Measurements from ENCODE around the gene TTR. TPM values are rescaled to one million over a fixed set of nuclear protein-coding genes. Genes with fewer than 3 reads are reported as not detected.

TTR gene
- total and polyA plus RNA-seq, 2 of the 4 experiments (the other 2 are of a cell fraction): not detected

DNA sequence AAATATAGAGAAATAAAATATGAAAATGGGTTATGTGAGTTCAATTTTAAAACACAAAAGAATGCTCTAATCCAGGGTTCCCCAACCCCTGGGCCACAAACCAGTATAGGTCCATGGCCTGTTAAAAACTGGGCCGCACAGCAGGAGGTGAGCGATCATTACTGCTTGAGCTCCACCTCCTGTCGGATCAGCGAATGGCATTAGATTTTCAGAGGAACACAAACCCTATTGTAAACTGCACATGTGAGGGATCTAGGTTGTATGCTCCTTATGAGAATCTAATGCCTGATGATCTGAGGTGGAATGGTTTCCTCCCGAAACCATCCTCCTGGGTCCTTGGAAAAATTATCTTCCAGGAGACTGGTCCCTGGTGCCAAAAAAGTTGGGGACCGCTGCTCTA is 34.7 kb downstream of the TTR start:
- ChIA-PET CTCF (no interaction called here), POLR2A (ENCODE audit: unreplicated experiment) (no interaction called here)
- TF ChIP-seq MAFK (IDR thresholded peaks at IDR 0.05; ENCODE audit: low read depth, low read length) (no peak), RAD21 (IDR thresholded peaks at IDR 0.05; ENCODE audit: low read length) (no peak), NFE2L2 (IDR thresholded peaks at IDR 0.05; ENCODE audit: low read depth, low read length) (no peak), RFX5 (IDR thresholded peaks at IDR 0.05; ENCODE audit: low read depth, low read length) (no peak), SMC3 (IDR thresholded peaks at IDR 0.05; ENCODE audit: low read depth, low read length) (no peak), MXI1 (IDR thresholded peaks at IDR 0.05; ENCODE audit: borderline replicate concordance, low read depth, low read length) (no peak), RCOR1 (IDR thresholded peaks at IDR 0.05; ENCODE audit: insufficient replicate concordance, low read length) (no peak), CEBPB (IDR thresholded peaks at IDR 0.05; ENCODE audit: low read depth, low read length) (no peak), BHLHE40 (IDR thresholded peaks at IDR 0.05; ENCODE audit: low read depth, low read length) (no peak), ELK1 (IDR thresholded peaks at IDR 0.05; ENCODE audit: borderline replicate concordance, low read depth, low read length) (no peak), USF2 (IDR thresholded peaks at IDR 0.05; ENCODE audit: low read depth, low read length) (no peak), MAZ (IDR thresholded peaks at IDR 0.05; ENCODE audit: borderline replicate concordance, low read depth, low read length) (no peak), POLR2A (IDR thresholded peaks at IDR 0.05; ENCODE audit: low read depth, low read length) (no peak), FOS (IDR thresholded peaks at IDR 0.05; ENCODE audit: low read depth, low read length) (no peak), CHD1 (IDR thresholded peaks at IDR 0.05; ENCODE audit: low read depth, low read length) (no peak)
- TF ChIP-seq, protein P1, sequence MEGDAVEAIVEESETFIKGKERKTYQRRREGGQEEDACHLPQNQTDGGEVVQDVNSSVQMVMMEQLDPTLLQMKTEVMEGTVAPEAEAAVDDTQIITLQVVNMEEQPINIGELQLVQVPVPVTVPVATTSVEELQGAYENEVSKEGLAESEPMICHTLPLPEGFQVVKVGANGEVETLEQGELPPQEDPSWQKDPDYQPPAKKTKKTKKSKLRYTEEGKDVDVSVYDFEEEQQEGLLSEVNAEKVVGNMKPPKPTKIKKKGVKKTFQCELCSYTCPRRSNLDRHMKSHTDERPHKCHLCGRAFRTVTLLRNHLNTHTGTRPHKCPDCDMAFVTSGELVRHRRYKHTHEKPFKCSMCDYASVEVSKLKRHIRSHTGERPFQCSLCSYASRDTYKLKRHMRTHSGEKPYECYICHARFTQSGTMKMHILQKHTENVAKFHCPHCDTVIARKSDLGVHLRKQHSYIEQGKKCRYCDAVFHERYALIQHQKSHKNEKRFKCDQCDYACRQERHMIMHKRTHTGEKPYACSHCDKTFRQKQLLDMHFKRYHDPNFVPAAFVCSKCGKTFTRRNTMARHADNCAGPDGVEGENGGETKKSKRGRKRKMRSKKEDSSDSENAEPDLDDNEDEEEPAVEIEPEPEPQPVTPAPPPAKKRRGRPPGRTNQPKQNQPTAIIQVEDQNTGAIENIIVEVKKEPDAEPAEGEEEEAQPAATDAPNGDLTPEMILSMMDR (conservative IDR thresholded peaks at IDR 0.05; ENCODE audit: low read depth, low read length): no peak
- no peak overlapping the region for H3K27ac ChIP-seq (ENCODE audit: insufficient read depth, low read length)
- H3K79me1 ChIP-seq (ENCODE audit: low read depth in 1 of 2, low read length in 2 of 2): no peaks in the 10 kb centered on the region
- H3K18ac ChIP-seq (ENCODE audit: low read depth, low read length): no peak overlapping the region
- dilution Hi-C loops (cut with HindIII; ENCODE audit: low sequenced_read_pairs, unreplicated experiment): no loop called here
- no peak overlapping the region for H3K23ac ChIP-seq (ENCODE audit: low read depth, low read length)
- intact Hi-C loops (cut with micrococcal nuclease): no loop called here
- H3K36me3 ChIP-seq (ENCODE audit: control insufficient read depth, insufficient read depth, low read length): no peaks in the 10 kb centered on the region
- H3K9ac ChIP-seq (ENCODE audit: low read depth, low read length): no peak overlapping the region
- no peak overlapping the region for H3K4me2 ChIP-seq (ENCODE audit: low read depth, low read length)
- H3K27me3 ChIP-seq (ENCODE audit: control insufficient read depth, insufficient read depth, low read length): no peaks in the 10 kb centered on the region
- no peak overlapping the region for H2AK5ac ChIP-seq (ENCODE audit: low read depth, low read length)
- no peak overlapping the region for H3K4ac ChIP-seq (ENCODE audit: low read depth, low read length)
- H3K4me3 ChIP-seq (ENCODE audit: insufficient read depth, low read depth, low read length): no peak overlapping the region
- no peaks in the 10 kb centered on the region for H4K20me1 ChIP-seq (ENCODE audit: insufficient read depth, low read length)
- no peak overlapping the region for H3K14ac ChIP-seq (replicated peaks; ENCODE audit: low read depth, low read length)
- DNase-seq (no peak), ATAC-seq (ENCODE audit: low read depth) (no peak)
- BruUV-seq (replicated peaks): no TSS peak
- H2BK120ac ChIP-seq (ENCODE audit: low read depth, low read length): no peak overlapping the region
- no peak overlapping the region for H2AFZ ChIP-seq (replicated peaks; ENCODE audit: low read length, poor library complexity)
- no peaks in the 10 kb centered on the region for H3K9me1 ChIP-seq (ENCODE audit: insufficient read depth, low read length)
- H2BK20ac ChIP-seq (ENCODE audit: low read depth, low read length): no peak overlapping the region
- no peak overlapping the region for H4K5ac ChIP-seq (ENCODE audit: low read depth, low read length)
- no peaks in the 10 kb centered on the region for H3K9me3 ChIP-seq (ENCODE audit: control insufficient read depth, insufficient read depth, low read length)
- no peak overlapping the region for H3K56ac ChIP-seq (ENCODE audit: extremely low read depth, insufficient read depth, low read length)
- H2AK9ac ChIP-seq (replicated peaks; ENCODE audit: low read depth, low read length, poor library complexity): no peak overlapping the region
- in situ Hi-C loops (cut with MboI; ENCODE audit: low sequenced_read_pairs): no loop called here
- no peak overlapping the region for H2BK15ac ChIP-seq (ENCODE audit: low read depth, low read length)
- H4K91ac ChIP-seq (ENCODE audit: insufficient read depth, low read depth, low read length): no peak overlapping the region
- H4K8ac ChIP-seq (ENCODE audit: low read depth in 2 of 2, low read length in 2 of 2): no peak overlapping the region
- no peaks in the 10 kb centered on the region for H3K4me1 ChIP-seq (ENCODE audit: control insufficient read depth, insufficient read depth, low read length)
- H2BK5ac ChIP-seq (ENCODE audit: low read depth, low read length, poor library complexity, severe bottlenecking): no peak overlapping the region
- WGBS, 2 experiments (ENCODE audit: extremely low coverage in 2 of 2, insufficient read length in 1 of 2): no CpG with 5 or more reads among the region's 6 CpGs
